ENCODE measurements around the gene MACF1. TPM values are rescaled to one million over a fixed set of nuclear protein-coding genes. Genes with fewer than 3 reads are reported as not detected.

Gene MACF1
- total and polyA plus RNA-seq, 4 donors, result 23.3 to 216 (median 51.2) TPM

GRCh38 chr1:39368045-39368444, 163.6 kb downstream of the MACF1 start:
- Histone ChIP-seq H3K9me3 (ENCODE audit: control insufficient read depth in 4 of 4, low read length in 3 of 4) (no peaks in the 10 kb centered on the region), H3K36me3 (ENCODE audit: control insufficient read depth in 4 of 4, insufficient read depth in 3 of 4, low read depth in 1 of 4, low read length in 3 of 4) (peaks cover 5 to 28% (median 22%) of the 10 kb centered on the region in 4 donors), H3K27ac (ENCODE audit: low read depth in 1 of 2, low read length in 2 of 2) (no peak overlapping the region), H3K4me3 (ENCODE audit: low read depth in 1 of 3, low read length in 3 of 3) (no peak overlapping the region), H3K27me3 (ENCODE audit: control insufficient read depth in 4 of 4, insufficient read depth in 4 of 4, low read length in 3 of 4) (no peaks in the 10 kb centered on the region), H3K4me1 (ENCODE audit: control insufficient read depth in 4 of 4, insufficient read depth in 4 of 4, low read length in 3 of 4) (peaks cover 5 to 13% (median 6%) of the 10 kb centered on the region in 4 donors), H3K9ac (ENCODE audit: low read depth in 1 of 2, low read length in 2 of 2) (no peak overlapping the region)
- no peak for DNase-seq (ENCODE audit: low spot score)
- TF ChIP-seq JUND (IDR thresholded peaks at IDR 0.05) (no peak), SP1 (IDR thresholded peaks at IDR 0.05) (no peak), RAD21 (IDR thresholded peaks at IDR 0.05) (no peak), FOXA1 (IDR thresholded peaks at IDR 0.05) (no peak), FOXA2 (IDR thresholded peaks at IDR 0.05) (no peak), NR2F2 (IDR thresholded peaks at IDR 0.05) (no peak), MAX (IDR thresholded peaks at IDR 0.05) (no peak)
- WGBS, result 97% methylated on average over 1 of the region's 1 CpG

- Histone ChIP-seq H3K4me3 (ENCODE audit: low read depth in 1 of 3, low read length in 3 of 3) (no peak overlapping the region), H3K9me3 (ENCODE audit: control insufficient read depth in 4 of 4, low read length in 3 of 4) (no peaks in the 10 kb centered on the region), H3K27ac (ENCODE audit: low read depth in 1 of 2, low read length in 2 of 2) (no peak overlapping the region), H3K4me1 (ENCODE audit: control insufficient read depth in 4 of 4, insufficient read depth in 4 of 4, low read length in 3 of 4) (peaks cover 5 to 13% (median 6%) of the 10 kb centered on the region in 4 donors), H3K9ac (ENCODE audit: low read depth in 1 of 2, low read length in 2 of 2) (no peak overlapping the region), H3K36me3 (ENCODE audit: control insufficient read depth in 4 of 4, insufficient read depth in 3 of 4, low read depth in 1 of 4, low read length in 3 of 4) (peaks cover 5 to 28% (median 22%) of the 10 kb centered on the region in 4 donors), H3K27me3 (ENCODE audit: control insufficient read depth in 4 of 4, insufficient read depth in 4 of 4, low read length in 3 of 4) (no peaks in the 10 kb centered on the region)
- DNase-seq (ENCODE audit: low spot score), result no peak
- TF ChIP-seq HNF4A (conservative IDR thresholded peaks at IDR 0.05), result no peak
- no peak for TF ChIP-seq REST (IDR thresholded peaks at IDR 0.05)
- no peak for TF ChIP-seq FOXA1 (IDR thresholded peaks at IDR 0.05)
- no peak for TF ChIP-seq CTCF (IDR thresholded peaks at IDR 0.05; ENCODE audit: low read depth, low read length, missing input control)
- TF ChIP-seq, protein P1, sequence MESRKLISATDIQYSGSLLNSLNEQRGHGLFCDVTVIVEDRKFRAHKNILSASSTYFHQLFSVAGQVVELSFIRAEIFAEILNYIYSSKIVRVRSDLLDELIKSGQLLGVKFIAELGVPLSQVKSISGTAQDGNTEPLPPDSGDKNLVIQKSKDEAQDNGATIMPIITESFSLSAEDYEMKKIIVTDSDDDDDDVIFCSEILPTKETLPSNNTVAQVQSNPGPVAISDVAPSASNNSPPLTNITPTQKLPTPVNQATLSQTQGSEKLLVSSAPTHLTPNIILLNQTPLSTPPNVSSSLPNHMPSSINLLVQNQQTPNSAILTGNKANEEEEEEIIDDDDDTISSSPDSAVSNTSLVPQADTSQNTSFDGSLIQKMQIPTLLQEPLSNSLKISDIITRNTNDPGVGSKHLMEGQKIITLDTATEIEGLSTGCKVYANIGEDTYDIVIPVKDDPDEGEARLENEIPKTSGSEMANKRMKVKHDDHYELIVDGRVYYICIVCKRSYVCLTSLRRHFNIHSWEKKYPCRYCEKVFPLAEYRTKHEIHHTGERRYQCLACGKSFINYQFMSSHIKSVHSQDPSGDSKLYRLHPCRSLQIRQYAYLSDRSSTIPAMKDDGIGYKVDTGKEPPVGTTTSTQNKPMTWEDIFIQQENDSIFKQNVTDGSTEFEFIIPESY (IDR thresholded peaks at IDR 0.05), result no peak
- TF ChIP-seq EGR1 (IDR thresholded peaks at IDR 0.05; ENCODE audit: low read depth in 2 of 2), result no peak
- no peak for TF ChIP-seq RXRA (IDR thresholded peaks at IDR 0.05)
- no peak for TF ChIP-seq RAD21 (IDR thresholded peaks at IDR 0.05)
- TF ChIP-seq JUND (IDR thresholded peaks at IDR 0.05), result no peak
- no peak for TF ChIP-seq HNF4G (IDR thresholded peaks at IDR 0.05)
- TF ChIP-seq GABPA (IDR thresholded peaks at IDR 0.05 in 1 of 2, conservative IDR thresholded peaks at IDR 0.05 in 1 of 2), result no peak
- TF ChIP-seq NR2F2 (IDR thresholded peaks at IDR 0.05), result no peak
- no peak for TF ChIP-seq SP1 (IDR thresholded peaks at IDR 0.05)
- TF ChIP-seq TAF1 (conservative IDR thresholded peaks at IDR 0.05), result no peak
- TF ChIP-seq FOXA2 (IDR thresholded peaks at IDR 0.05), result no peak
- TF ChIP-seq YY1 (IDR thresholded peaks at IDR 0.05), result no peak
- no peak for TF ChIP-seq ATF3 (IDR thresholded peaks at IDR 0.05)
- WGBS, result 91% methylated on average over 4 of the region's 4 CpGs
Measured at GRCh38 chr1:39369565-39369964, 165.1 kb downstream of the MACF1 start.
